ENCODE results near the gene RCL1. TPM values are rescaled to one million over a fixed set of nuclear protein-coding genes. Genes with fewer than 3 reads are reported as not detected.

Gene RCL1
- total and polyA plus RNA-seq, 2 of the 13 experiments (the other 11 are each of a cell fraction or from before 2014, with no cell fraction given), result 22.3 to 31.6 TPM

- TF ChIP-seq HOMEZ (CRISPR knock-in tag; IDR thresholded peaks at IDR 0.05; ENCODE audit: low read depth) (peak; percentile 87), ZSCAN9 (CRISPR knock-in tag; IDR thresholded peaks at IDR 0.05; ENCODE audit: borderline replicate concordance) (peak; percentile 83), RFXAP (CRISPR knock-in tag; IDR thresholded peaks at IDR 0.05; ENCODE audit: borderline replicate concordance) (0 out of 2 replicates have a peak, but pooled peaks have one; percentile 58), GMEB2 (CRISPR knock-in tag; IDR thresholded peaks at IDR 0.05; ENCODE audit: low read depth) (peak; percentile 46; the same call in 1 of the 2 replicates), HNRNPH1 (optimal IDR thresholded peaks at IDR 0.05; ENCODE audit: low read depth, low read length) (no peak), SNAI1 (CRISPR knock-in tag; IDR thresholded peaks at IDR 0.05; ENCODE audit: borderline replicate concordance) (0 out of 2 replicates have a peak, but pooled peaks have one; percentile 26), CENPT (CRISPR knock-in tag; IDR thresholded peaks at IDR 0.05; ENCODE audit: low read depth) (no peak), ZNF816 (CRISPR knock-in tag; IDR thresholded peaks at IDR 0.05; ENCODE audit: borderline replicate concordance) (no peak), FUBP1 (CRISPR knock-in tag; IDR thresholded peaks at IDR 0.05; ENCODE audit: borderline replicate concordance) (no peak), MLX (CRISPR knock-in tag; IDR thresholded peaks at IDR 0.05) (peak; percentile 58; the same call in 1 of the 2 replicates), ZNF879 (CRISPR knock-in tag; IDR thresholded peaks at IDR 0.05) (no peak), TSC22D2 (CRISPR knock-in tag; IDR thresholded peaks at IDR 0.05; ENCODE audit: borderline replicate concordance) (peak; percentile 77; the same call in 1 of the 2 replicates), MBNL3 (CRISPR knock-in tag; conservative IDR thresholded peaks at IDR 0.05) (no peak), ZFP36 (IDR thresholded peaks at IDR 0.05; ENCODE audit: borderline replicate concordance, low read depth, low read length, partially characterized antibody) (peak; percentile 52), KLF15 (CRISPR knock-in tag; IDR thresholded peaks at IDR 0.05; ENCODE audit: borderline replicate concordance) (no peak), JUND (CRISPR knock-in tag; IDR thresholded peaks at IDR 0.05) (peak; percentile 82; the same call in 1 of the 2 replicates), PBX2 (CRISPR knock-in tag; IDR thresholded peaks at IDR 0.05) (no peak), STAT5B (CRISPR knock-in tag; IDR thresholded peaks at IDR 0.05) (no peak), HOXA5 (CRISPR knock-in tag; IDR thresholded peaks at IDR 0.05) (no peak), ZNF362 (CRISPR knock-in tag; IDR thresholded peaks at IDR 0.05; ENCODE audit: borderline replicate concordance) (peak; percentile 60; the same call in 1 of the 2 replicates), EED (CRISPR knock-in tag; IDR thresholded peaks at IDR 0.05) (no peak), NFKBIZ (CRISPR knock-in tag; IDR thresholded peaks at IDR 0.05) (peak; percentile 88; the same call in 1 of the 2 replicates), GABPB1 (CRISPR knock-in tag; IDR thresholded peaks at IDR 0.05) (peak; percentile 49; the same call in 1 of the 2 replicates)
These were observed 46.7 kb downstream of the RCL1 start (continued) for GRCh38 chr9:4839470-4839912.

Measured in HepG2 (cell line).